ENCODE data around the gene TRIM61. TPM values are rescaled to one million over a fixed set of nuclear protein-coding genes. Genes with fewer than 3 reads are reported as not detected.
"Not testable (repeated sequence)": the region's sequence is repeated elsewhere in the genome, so short reads cannot be mapped to it uniquely, and the experiment has no call there.

The TRIM61 gene
- 2.8 TPM for total RNA-seq

DNA sequence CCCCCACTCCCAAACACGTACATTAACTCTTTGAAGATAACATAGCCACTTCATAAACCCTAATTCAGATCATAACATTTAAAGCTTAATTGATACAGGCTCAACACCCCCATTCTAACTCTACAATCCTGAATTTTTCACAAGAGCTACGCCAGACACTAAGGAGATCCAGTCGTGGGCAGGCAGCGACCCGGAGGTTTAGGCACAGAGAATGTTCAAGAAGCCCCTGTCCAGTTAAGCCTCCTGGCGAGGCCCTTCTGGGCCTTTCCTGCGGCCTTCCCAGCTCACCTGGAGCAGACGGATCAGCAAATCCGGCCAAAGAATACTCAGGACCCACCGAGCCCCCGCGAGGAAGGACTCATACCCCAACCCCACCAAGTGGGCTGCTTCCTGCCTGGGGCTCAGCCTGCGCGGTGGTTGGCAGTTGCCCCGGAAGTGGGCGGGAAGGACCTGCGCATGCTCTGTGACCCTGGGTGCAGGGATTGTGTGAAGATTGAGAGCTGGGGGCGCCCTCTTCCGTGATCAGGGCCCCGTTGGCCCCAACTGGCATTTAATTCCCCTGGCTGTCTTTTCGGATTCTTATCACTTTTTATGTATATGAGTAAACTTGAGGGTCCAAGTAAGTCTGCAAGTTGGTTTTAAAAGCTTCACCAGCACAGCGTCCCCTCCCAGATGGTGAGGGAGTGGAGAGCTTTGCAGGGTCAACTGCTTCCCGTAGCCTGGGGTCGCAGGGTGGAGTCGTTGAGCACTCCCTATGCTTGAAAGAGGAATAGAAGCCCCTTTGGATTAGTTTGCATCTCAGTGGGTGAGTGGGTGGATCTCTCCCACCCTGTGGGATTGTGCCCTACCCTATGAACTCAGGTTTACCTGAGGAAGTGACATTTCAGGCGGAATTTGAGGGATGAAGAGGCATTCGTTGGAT lies at the start of gene TRIM61:
TSS of gene TRIM61 (minus strand) at position 415 of the 922 bp plus-strand sequence. CDS start 7,655 bp downstream, outside the sequence.
- DNase-seq (ENCODE audit: low spot score), result peak; percentile 59

GRCh38 chr4:165025782-165026181 lies 48.3 kb upstream of the TRIM61 start:
- DNase-seq (ENCODE audit: low spot score), result not testable (repeated sequence)

- not testable (repeated sequence) for DNase-seq (ENCODE audit: low spot score)
These were observed 42.5 kb upstream of the TRIM61 start for GRCh38 chr4:165019995-165020394.

GRCh38 chr4:165016971-165017370 lies 39.5 kb upstream of the TRIM61 start:
- DNase-seq (ENCODE audit: low spot score), result no peak

DNA sequence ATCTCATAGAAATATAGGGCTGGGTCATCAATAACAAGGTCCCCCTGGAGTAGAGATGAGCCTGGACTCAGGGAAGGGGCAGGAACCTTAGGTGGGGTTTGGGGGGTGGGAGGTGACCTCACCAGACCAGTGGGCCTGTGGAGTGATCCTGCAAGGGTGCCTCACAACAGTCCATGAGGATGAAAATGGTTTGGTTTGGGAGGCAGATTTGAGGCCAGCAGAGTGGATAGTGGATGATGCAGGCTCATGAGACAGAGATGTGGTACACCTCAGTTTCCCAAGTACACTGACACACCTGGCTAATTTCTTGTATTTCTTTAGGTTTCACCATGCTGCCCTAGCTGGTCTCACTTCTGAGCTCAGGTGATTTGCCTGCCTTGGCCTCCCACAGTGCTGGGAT lies 36.2 kb upstream of the TRIM61 start:
- DNase-seq (ENCODE audit: low spot score), result no peak

DNA sequence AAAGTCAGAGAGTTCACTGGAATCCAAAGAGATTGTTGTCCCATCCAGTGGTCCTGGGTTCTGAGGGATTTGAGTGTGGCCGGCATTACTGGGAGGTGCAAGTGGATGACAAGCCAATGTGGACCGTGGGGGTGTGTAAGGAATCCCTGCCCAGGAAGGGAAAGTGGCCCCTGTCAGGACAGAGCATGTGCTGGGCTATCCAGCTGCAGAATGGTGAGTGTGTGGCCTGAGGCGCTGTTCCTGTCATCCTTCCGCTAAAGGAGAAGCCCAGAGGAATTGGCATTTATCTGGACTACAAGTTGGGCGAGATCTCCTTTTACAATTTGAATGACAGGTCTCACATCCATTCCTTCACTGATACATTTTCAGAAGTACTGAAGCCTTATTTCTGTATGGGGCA lies 33.9 kb upstream of the TRIM61 start:
- DNase-seq (ENCODE audit: low spot score), result no peak

GRCh38 chr4:165010991-165011390 lies 33.5 kb upstream of the TRIM61 start:
- DNase-seq (ENCODE audit: low spot score), result no peak

DNA sequence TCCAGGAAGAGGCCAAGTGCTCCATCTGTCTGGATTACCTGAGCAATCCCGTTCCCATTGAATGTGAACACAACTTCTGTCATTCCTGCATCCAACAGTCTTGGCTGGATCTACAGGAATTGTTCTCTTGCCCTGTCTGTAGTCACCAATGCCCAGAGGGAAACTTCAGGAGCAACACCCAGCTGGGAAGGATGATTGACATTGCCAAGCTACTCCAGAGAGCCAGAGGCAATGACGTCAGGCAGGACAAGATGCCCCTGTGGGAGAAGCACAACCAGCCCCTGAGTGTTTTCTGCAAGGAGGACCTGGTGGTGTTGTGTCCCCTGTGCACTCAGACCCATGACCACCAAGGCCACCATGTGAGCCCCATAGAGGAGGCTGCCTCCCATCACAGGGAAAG lies 33.0 kb upstream of the TRIM61 start:
- no peak for DNase-seq (ENCODE audit: low spot score)

DNA sequence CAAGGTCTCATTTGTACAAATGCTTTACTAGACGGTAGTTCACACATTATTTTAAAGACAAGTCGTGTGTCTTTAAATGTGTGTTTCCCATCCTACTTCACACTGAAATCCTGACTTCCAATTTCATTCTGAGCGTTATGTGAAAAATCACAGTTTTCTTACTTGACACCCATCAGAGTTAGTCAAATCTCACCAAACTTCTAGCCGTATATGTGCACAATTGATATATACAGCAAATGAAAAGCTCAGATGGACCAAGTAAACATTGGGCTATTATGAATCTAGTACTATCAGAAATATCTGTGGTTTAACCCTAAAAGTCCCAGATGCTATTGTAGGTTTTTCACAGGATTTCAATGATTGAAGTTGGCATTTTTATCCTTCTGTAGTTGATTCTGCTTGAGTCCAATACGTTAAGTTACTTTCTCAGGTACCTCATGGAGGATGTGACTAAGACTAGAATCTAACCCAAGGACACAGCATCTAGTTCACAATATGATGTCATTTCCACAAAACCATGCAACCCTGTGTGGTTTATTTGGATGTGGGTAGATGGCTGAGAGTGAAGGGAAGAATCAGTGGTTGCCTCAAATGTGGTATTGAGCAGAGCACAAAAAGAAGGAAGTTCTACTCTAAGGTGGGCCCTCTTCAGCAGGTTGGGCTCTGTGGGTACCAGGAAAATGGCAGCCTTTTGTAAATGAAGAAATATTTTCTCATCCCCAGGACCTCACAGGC lies 32.2 kb upstream of the TRIM61 start:
- DNase-seq (ENCODE audit: low spot score), result no peak

DNA sequence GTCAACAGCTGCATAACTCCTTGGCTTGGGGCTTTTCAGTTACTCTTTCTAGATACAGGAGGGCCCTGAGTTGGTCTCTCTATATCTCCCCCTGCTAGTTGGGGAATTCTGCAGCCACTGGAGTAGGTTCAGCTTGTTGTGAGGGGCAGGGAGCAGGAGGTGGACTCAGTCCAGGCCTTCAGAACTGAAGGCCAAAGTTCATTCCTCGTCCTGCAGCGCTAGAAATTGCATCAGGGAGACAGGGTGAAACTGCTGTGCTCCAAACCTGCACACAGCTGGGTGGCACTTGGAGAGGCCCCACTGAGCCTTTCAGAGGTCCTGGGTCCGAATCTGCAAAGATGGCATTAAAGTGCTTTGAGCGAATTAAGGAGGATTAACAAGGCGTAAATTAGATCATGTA lies 29.4 kb upstream of the TRIM61 start:
- no peak for DNase-seq (ENCODE audit: low spot score)

GRCh38 chr4:165006456-165006855 lies 29.0 kb upstream of the TRIM61 start:
- DNase-seq (ENCODE audit: low spot score), result no peak

GRCh38 chr4:165005352-165005925 lies 28.0 kb upstream of the TRIM61 start:
- no peak for DNase-seq (ENCODE audit: low spot score)

GRCh38 chr4:165001957-165002356 lies 24.5 kb upstream of the TRIM61 start:
- DNase-seq (ENCODE audit: low spot score), result not testable (repeated sequence)

GRCh38 chr4:164998526-164999080 lies 21.1 kb upstream of the TRIM61 start:
- not testable (repeated sequence) for DNase-seq (ENCODE audit: low spot score)

- DNase-seq (ENCODE audit: low spot score), result no peak
These were observed 20.5 kb upstream of the TRIM61 start for GRCh38 chr4:164997941-164998340.

GRCh38 chr4:164997324-164997723 lies 19.9 kb upstream of the TRIM61 start:
- no peak for DNase-seq (ENCODE audit: low spot score)

DNA sequence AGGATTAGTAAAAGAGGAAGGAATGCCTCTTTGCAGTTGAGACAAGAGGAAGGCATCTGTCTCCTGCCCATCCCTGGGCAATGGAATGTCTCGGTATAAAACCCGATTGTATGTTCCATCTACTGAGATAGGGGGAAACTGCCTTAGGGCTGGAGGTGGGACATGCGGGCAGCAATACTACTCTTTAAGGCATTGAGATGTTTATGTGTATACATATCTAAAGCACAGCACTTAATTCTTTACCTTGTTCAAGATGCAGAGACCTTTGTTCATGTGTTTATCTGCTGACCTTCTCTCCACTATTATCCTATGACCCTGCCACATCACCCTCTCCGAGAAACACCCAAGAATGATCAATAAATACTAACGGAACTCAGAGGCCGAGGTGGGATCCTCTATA lies 18.7 kb upstream of the TRIM61 start:
- not testable (repeated sequence) for DNase-seq (ENCODE audit: low spot score)

- not testable (repeated sequence) for DNase-seq (ENCODE audit: low spot score)
These were observed 13.3 kb upstream of the TRIM61 start for GRCh38 chr4:164990786-164991185.

DNA sequence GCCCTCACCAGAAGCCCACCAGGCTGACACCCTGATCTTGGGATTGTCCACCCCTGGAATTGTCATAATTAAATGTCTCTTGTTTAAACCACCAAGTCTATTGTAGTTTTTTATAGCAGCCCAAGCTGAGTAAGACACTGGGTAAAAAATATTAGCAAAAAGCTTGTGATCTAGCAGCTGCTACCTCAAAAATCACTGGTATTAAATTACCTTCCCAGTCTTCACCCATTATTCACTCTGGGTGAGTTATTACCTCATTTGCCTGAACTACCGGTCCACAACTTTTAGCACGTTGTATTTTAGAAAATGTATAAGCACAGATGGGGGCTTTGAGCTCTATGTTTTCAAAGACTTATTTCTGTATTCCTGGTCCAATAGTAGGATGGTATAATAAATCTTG lies 12.0 kb upstream of the TRIM61 start:
- no peak for DNase-seq (ENCODE audit: low spot score)

DNA sequence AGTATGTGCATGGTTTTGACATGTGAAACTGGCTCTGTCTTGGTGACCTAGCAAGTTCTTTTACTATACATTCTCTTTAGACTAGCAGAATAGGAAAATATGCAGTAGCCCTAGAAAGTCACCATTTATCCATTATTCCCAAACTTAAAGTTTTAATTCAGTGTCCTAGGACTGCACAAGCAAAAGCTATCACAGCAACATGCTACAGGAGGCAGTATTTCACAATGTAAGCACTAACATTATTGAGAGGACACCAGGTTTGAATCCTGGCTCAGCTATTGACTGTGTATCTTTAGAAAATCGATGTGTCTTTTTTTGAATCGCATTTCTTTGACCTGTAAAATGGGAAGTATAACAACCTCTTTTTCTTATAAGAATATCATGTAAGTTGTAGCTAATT lies 5.5 kb downstream of the TRIM61 start:
- DNase-seq (ENCODE audit: low spot score), result not testable (repeated sequence)

- DNase-seq (ENCODE audit: low spot score), result no peak
These were observed 17.6 kb downstream of the TRIM61 start for GRCh38 chr4:164959896-164960295.

GRCh38 chr4:164959421-164959820 lies 18.0 kb downstream of the TRIM61 start:
- not testable (repeated sequence) for DNase-seq (ENCODE audit: low spot score)

All from mucosa of gallbladder (tissue), 1 donor.